Measurements from ENCODE around the gene CFL2. TPM values are rescaled to one million over a fixed set of nuclear protein-coding genes. Genes with fewer than 3 reads are reported as not detected.

CFL2 gene
- total and polyA plus RNA-seq, 2 of the 13 experiments (the other 11 are each of a cell fraction or from before 2014, with no cell fraction given) = 114 to 158 TPM

GRCh38 chr14:34693228-34693939, 21.0 kb downstream of the CFL2 start (continued):
- TF ChIP-seq BORCS8-MEF2B (CRISPR knock-in tag; IDR thresholded peaks at IDR 0.05) (peak; percentile 83), ZNF549 (CRISPR knock-in tag; IDR thresholded peaks at IDR 0.05) (no peak), ZNF232 (CRISPR knock-in tag; IDR thresholded peaks at IDR 0.05; ENCODE audit: borderline replicate concordance) (peak; percentile 26; the same call in 1 of the 2 replicates), DNMT1 (CRISPR knock-in tag; IDR thresholded peaks at IDR 0.05) (no peak), PBX2 (CRISPR knock-in tag; IDR thresholded peaks at IDR 0.05) (no peak), ZNF83 (CRISPR knock-in tag; IDR thresholded peaks at IDR 0.05; ENCODE audit: borderline replicate concordance) (0 out of 2 replicates have a peak, but pooled peaks have one; percentile 70), MEIS1 (CRISPR knock-in tag; IDR thresholded peaks at IDR 0.05; ENCODE audit: borderline replicate concordance) (no peak), ARID4A (CRISPR knock-in tag; IDR thresholded peaks at IDR 0.05; ENCODE audit: borderline replicate concordance) (peak; percentile 69), ZNF33A (CRISPR knock-in tag; IDR thresholded peaks at IDR 0.05; ENCODE audit: borderline replicate concordance) (no peak), ZFP36L2 (CRISPR knock-in tag; IDR thresholded peaks at IDR 0.05) (peak; percentile 75; the same call in 1 of the 2 replicates), MIER3 (CRISPR knock-in tag; IDR thresholded peaks at IDR 0.05; ENCODE audit: borderline replicate concordance) (peak; percentile 77; the same call in 1 of the 2 replicates), HNRNPH1 (optimal IDR thresholded peaks at IDR 0.05; ENCODE audit: low read depth, low read length) (no peak), CCAR2 (optimal IDR thresholded peaks at IDR 0.05; ENCODE audit: low read depth, low read length) (no peak), ZNF138 (CRISPR knock-in tag; IDR thresholded peaks at IDR 0.05; ENCODE audit: low read depth) (no peak), NR2C2 (CRISPR knock-in tag; IDR thresholded peaks at IDR 0.05; ENCODE audit: borderline replicate concordance) (no peak; the same call in 1 of the 2 replicates), KDM1A (CRISPR knock-in tag; IDR thresholded peaks at IDR 0.05) (0 out of 2 replicates have a peak, but pooled peaks have one; percentile 13), ZSCAN29 (CRISPR knock-in tag; conservative IDR thresholded peaks at IDR 0.05) (no peak)
- TF ChIP-seq, protein P1, sequence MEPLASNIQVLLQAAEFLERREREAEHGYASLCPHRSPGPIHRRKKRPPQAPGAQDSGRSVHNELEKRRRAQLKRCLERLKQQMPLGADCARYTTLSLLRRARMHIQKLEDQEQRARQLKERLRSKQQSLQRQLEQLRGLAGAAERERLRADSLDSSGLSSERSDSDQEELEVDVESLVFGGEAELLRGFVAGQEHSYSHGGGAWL (CRISPR knock-in tag; IDR thresholded peaks at IDR 0.05) = peak; percentile 40; the same call in 1 of the 2 replicates
- TF ChIP-seq, protein P2, sequence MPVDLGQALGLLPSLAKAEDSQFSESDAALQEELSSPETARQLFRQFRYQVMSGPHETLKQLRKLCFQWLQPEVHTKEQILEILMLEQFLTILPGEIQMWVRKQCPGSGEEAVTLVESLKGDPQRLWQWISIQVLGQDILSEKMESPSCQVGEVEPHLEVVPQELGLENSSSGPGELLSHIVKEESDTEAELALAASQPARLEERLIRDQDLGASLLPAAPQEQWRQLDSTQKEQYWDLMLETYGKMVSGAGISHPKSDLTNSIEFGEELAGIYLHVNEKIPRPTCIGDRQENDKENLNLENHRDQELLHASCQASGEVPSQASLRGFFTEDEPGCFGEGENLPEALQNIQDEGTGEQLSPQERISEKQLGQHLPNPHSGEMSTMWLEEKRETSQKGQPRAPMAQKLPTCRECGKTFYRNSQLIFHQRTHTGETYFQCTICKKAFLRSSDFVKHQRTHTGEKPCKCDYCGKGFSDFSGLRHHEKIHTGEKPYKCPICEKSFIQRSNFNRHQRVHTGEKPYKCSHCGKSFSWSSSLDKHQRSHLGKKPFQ (CRISPR knock-in tag; IDR thresholded peaks at IDR 0.05; ENCODE audit: insufficient replicate concordance) = peak; percentile 44
- TF ChIP-seq, protein P3, sequence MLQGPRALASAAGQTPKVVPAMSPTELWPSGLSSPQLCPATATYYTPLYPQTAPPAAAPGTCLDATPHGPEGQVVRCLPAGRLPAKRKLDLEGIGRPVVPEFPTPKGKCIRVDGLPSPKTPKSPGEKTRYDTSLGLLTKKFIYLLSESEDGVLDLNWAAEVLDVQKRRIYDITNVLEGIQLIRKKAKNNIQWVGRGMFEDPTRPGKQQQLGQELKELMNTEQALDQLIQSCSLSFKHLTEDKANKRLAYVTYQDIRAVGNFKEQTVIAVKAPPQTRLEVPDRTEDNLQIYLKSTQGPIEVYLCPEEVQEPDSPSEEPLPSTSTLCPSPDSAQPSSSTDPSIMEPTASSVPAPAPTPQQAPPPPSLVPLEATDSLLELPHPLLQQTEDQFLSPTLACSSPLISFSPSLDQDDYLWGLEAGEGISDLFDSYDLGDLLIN (CRISPR knock-in tag; IDR thresholded peaks at IDR 0.05; ENCODE audit: borderline replicate concordance) = peak; percentile 36; the same call in 1 of the 2 replicates

Data from HepG2 (cell line).